HG03064 (cell line): Measurements from ENCODE around the gene SH3PXD2A.

Experiments used
- ATAC-seq: cut with Tn5 transposase; IDR thresholded peaks from one replicate; pipeline ENCODE4 v1.9.1; 2021; ENCODE audit warnings: low read depth; ENCODE audit not compliant: unreplicated experiment

The SH3PXD2A gene

DNA sequence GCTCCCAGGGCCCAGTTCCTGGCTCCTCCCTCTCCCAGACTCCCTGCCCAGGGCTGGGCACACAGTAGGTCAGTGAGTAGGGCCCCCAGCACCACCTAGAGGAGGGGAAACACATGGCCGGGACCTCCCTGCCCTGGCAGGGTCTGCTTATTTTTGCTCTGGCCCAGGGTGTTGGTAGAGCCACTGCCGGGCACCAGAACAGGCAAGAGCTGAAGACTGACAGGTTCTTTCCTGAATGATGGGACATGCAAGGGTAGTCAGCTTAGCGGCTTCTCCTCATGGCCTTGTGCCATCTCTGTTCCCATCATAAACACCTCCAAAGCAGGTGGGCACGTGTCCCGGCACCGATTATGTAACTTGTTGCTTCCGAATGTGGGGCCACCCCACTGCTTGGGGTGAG is 275.4 kb downstream of the SH3PXD2A start:
- no peak for ATAC-seq

- ATAC-seq: no peak
Observed at GRCh38 chr10:103578782-103579382, 276.5 kb downstream of the SH3PXD2A start.

- ATAC-seq: no peak
Observed at GRCh38 chr10:103576862-103577261, 278.5 kb downstream of the SH3PXD2A start.

DNA sequence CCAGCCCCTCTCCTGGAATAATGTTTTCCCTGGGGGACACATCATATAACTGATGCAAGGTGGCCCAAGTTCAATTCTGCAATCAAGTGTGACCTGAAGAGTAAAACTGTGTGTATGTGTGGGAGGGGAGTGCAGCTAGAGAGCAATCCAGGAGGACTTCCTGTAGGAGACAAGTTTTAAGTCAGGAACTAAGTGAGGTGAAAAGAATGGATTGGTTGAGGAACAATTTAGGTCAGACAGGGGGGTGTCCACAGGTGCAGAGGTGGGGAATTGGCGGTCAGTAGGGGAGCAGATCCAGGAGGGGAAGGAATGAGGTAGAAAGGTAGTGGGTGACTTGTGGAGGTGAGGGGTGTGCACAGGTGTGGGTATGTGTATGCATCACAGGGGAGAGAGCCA is 279.3 kb downstream of the SH3PXD2A start:
- no peak for ATAC-seq

GRCh38 chr10:103575416-103576075 is 279.8 kb downstream of the SH3PXD2A start:
- ATAC-seq: no peak

- ATAC-seq: no peak
Observed at GRCh38 chr10:103574097-103575061, 281.0 kb downstream of the SH3PXD2A start.

- ATAC-seq: no peak
Observed at GRCh38 chr10:103573205-103573487, 282.2 kb downstream of the SH3PXD2A start.

GRCh38 chr10:103572347-103573204 is 282.8 kb downstream of the SH3PXD2A start:
- ATAC-seq: no peak

DNA sequence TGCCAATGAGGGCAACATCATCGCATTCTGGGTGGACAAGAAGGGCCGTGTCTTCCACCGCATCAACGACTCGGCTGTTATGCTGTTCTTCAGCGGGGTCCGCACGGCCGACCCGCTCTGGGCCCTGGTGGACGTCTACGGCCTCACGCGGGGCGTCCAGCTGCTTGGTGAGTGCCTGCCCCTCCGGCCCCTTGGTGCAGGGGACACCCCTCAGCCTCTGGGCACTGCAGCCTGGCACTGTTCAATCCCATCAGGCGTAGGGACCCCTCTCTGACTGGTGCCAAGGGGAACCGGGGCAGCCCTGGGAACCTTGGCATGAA is 283.8 kb downstream of the SH3PXD2A start:
- ATAC-seq: no peak

- ATAC-seq: no peak
Observed at GRCh38 chr10:103570844-103571655, 284.3 kb downstream of the SH3PXD2A start.

DNA sequence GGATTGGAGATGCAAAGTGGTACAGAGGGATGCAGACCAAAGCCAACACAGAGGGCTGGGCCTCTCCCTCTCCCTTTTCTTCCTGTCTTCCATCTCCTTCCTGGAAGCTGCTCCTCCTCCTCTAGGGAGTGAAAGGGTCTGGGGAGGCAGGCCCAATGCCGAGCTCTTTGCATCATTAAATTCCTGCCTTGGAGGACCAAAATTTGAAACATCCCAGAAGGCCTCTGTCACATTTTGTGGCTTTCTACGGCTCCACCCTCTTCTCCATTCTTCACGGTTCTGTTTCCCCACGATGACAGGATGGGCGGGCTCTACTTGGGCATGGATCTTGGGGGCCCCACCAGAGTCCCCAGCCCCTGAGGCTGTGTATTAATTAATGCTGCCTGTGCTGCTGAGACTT is 285.5 kb downstream of the SH3PXD2A start:
- no peak for ATAC-seq

- no peak for ATAC-seq
Observed at GRCh38 chr10:103568505-103568904, 286.9 kb downstream of the SH3PXD2A start.

- ATAC-seq: no peak
Observed at GRCh38 chr10:103566536-103566935, 288.8 kb downstream of the SH3PXD2A start.

GRCh38 chr10:103564776-103565520 is 290.4 kb downstream of the SH3PXD2A start:
- ATAC-seq: no peak

DNA sequence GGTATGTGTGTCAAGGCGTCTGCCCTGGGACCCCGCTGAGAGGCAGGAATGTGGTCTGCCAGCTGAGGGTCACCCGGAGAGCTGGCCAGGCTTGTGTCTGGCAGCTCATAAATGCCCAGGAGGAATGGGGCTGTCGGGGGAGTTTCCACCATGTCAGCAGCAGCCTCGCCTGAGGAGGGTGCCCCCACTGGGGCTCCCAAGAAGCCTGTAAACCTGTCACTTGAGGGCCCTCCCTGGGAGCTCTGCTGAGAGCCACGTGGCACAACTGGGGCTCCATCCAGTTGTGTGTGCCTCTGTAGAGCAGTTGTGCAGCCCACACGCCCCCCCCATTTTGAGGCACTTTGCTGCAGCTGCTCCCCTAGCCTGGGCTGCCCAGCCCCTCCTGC is 291.3 kb downstream of the SH3PXD2A start:
- ATAC-seq: no peak

GRCh38 chr10:103563231-103564115 is 291.9 kb downstream of the SH3PXD2A start:
- ATAC-seq: no peak

GRCh38 chr10:103562383-103562782 is 293.0 kb downstream of the SH3PXD2A start:
- no peak for ATAC-seq

- ATAC-seq: no peak
Observed at GRCh38 chr10:103560886-103561285, 294.5 kb downstream of the SH3PXD2A start.
